ENCODE results near the gene STEAP1.
"Not testable (repeated sequence)": the region's sequence is repeated elsewhere in the genome, so short reads cannot be mapped to it uniquely, and the experiment has no call there.

GRCh38 chr7:90147079-90147960 is 6.9 kb upstream of the STEAP1 start:
- not testable (repeated sequence) for TF ChIP-seq POLR2AphosphoS5 (IDR thresholded peaks at IDR 0.05; ENCODE audit: borderline replicate concordance, low read depth, low read length); EZH2 (IDR thresholded peaks at IDR 0.05)

Data from SK-N-MC (cell line).